ENCODE results near the gene SEC23A.

The SEC23A gene

GRCh38 chr14:38991299-38991698 is 111.7 kb downstream of the SEC23A start:
- DNase-seq (ENCODE audit: low read depth, low spot score) = no peak

DNA sequence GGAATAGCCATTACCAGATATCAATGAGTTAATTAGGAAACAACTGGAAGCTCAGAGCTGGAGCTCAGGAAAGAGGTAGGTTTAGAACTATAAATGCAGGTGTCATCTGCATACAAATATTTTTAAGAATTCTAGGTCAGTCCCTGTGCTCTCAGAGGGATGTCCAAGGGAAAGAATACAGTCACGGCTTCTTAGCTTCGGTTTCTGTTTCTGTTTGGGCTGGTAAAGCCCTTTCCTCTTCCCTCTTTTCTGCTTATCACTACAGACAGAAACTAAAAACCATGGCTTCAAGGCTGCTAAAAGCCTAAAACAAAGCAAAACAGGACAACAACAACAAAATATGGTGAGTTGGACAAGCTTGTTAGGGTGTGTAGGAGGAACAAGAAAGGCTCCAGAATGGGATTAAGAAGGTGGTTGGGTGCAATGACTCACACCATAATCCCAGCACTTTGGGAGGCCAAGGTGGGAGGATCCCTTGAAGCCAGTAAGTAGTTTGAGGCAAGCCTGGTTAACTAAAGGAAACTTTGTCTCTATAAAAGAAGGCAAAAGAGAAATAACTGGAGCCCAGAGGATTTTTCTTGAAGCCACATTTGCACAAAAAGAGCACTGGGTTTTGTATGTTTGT is 113.0 kb downstream of the SEC23A start:
- DNase-seq (ENCODE audit: low read depth, low spot score) = no peak

- DNase-seq (ENCODE audit: low read depth, low spot score) = no peak
Measured at GRCh38 chr14:38987781-38988180, 115.3 kb downstream of the SEC23A start.

DNA sequence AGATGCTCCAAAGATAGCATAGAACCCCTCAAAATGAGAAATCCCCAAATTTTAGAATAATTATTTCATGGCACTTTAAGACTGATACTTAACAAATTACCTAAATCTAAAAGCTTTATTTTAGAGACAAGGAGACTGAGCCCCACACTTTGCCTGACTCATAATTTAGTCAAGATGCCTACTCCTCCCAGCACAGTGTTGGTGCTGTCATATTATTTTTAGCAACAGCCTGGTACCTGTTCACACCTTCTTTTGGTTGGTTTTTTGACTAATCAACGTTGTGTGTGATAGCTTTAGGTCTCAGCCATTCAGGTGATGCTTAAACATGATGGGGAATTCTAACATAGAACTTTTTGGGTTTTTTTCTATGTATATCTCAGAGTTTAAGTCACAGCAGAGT is 120.2 kb downstream of the SEC23A start:
- no peak for DNase-seq (ENCODE audit: low read depth, low spot score)

DNA sequence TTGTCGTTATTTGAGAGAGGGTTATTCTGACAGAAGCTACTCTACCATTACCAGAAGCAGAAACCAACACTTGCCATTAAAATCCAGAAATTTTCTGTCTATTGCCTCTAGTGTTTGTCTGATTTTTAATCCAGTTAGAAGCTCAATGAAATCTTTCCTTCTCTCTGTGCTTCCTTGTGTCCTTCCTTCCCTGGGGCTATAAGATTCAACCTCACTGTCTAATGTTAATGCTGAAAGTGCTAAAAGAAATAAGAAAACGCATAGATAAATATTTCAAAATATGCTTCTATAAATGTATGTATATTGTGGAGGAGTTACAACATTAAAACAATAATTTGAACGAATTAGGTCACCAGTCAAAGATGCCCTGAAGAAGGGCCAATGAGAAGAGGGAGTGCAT is 120.8 kb downstream of the SEC23A start:
- DNase-seq (ENCODE audit: low read depth, low spot score) = no peak
